Activated naive CD8-positive, alpha-beta T cell treated with anti-CD3 and anti-CD28 coated beads, Interleukin-2, amount 10 ng/mL, durations not matched to agents 7 days and 5 days (primary cell): ENCODE results near the gene COA5. TPM values are rescaled to one million over a fixed set of nuclear protein-coding genes. Genes with fewer than 3 reads are reported as not detected.

Source experiments
- ATAC-seq: fragments of 150-1000 bp; cut with Tn5 transposase; one replicate; pipeline ENCODE4 v1.10.0; 2021; ENCODE audit warnings: low read depth, moderate library complexity
- POLR2A ChIA-PET: fragments of 350-600 bp; sonication (Branson Sonifier 250); formaldehyde crosslinking; loops from one replicate; lab custom pipeline; 2021; ENCODE audit warnings: antibody characterized with exemption; lab: Charles Lee
- DNase-seq: peaks from one replicate; pipeline ENCODE4 v3.0.0; 2021
- H3K27ac Mint-ChIP-seq: one replicate; pipeline ENCODE4 v1.8.0; 2022; ENCODE audit warnings: mild to moderate bottlenecking, mixed read lengths
- H3K27me3 Mint-ChIP-seq: one replicate; pipeline ENCODE4 v1.8.0; 2022; ENCODE audit warnings: mild to moderate bottlenecking, moderate library complexity, mixed read lengths
- H3K36me3 Mint-ChIP-seq: one replicate; pipeline ENCODE4 v1.8.0; 2021; ENCODE audit warnings: mild to moderate bottlenecking, mixed read lengths
- H3K4me1 Mint-ChIP-seq: one replicate; pipeline ENCODE4 v1.8.0; 2021; ENCODE audit warnings: mixed read lengths
- H3K4me3 Mint-ChIP-seq: one replicate; pipeline ENCODE4 v1.8.0; 2022; ENCODE audit warnings: mild to moderate bottlenecking, moderate library complexity, mixed read lengths
- H3K9me3 Mint-ChIP-seq: one replicate; pipeline ENCODE4 v1.8.0; 2021; ENCODE audit warnings: mixed read lengths
- total RNA-seq, 2 experiments: library from RNA; stranded (reverse); gene quantifications; one replicate each; pipeline ENCODE4 v1.2.3, GENCODE V29; 2021

Gene COA5
- total RNA-seq, 2 experiments from 2014 or later: 36.2 to 36.7 TPM

GRCh38 chr2:98563394-98563793 is 44.9 kb downstream of the COA5 start:
- Mint-ChIP-seq H3K27ac (peak overlapping the region; percentile 45), H3K4me1 (peaks cover 39% of the 10 kb centered on the region), H3K4me3 (no peak overlapping the region), H3K36me3 (peaks cover 30% of the 10 kb centered on the region), H3K27me3 (no peaks in the 10 kb centered on the region), H3K9me3 (no peaks in the 10 kb centered on the region)
- POLR2A ChIA-PET: interaction anchor here (0.8 kb wide), 1 partner anchor 12 kb away, joined by 4 read pairs; no protein-coding TSS in a partner anchor
- ATAC-seq: no peak
- DNase-seq: no peak

GRCh38 chr2:98561902-98562695 is 46.2 kb downstream of the COA5 start:
- Mint-ChIP-seq H3K4me1 (peaks cover 48% of the 10 kb centered on the region), H3K36me3 (peaks cover 40% of the 10 kb centered on the region), H3K4me3 (no peak overlapping the region), H3K9me3 (no peaks in the 10 kb centered on the region), H3K27ac (no peak overlapping the region), H3K27me3 (no peaks in the 10 kb centered on the region)
- ATAC-seq (no peak), DNase-seq (no peak)
- POLR2A ChIA-PET: no interaction called here

- ATAC-seq: no peak
- Mint-ChIP-seq H3K9me3 (no peaks in the 10 kb centered on the region), H3K36me3 (peaks cover 40% of the 10 kb centered on the region), H3K27ac (no peak overlapping the region), H3K4me3 (no peak overlapping the region), H3K4me1 (peaks cover 55% of the 10 kb centered on the region), H3K27me3 (no peaks in the 10 kb centered on the region)
- POLR2A ChIA-PET: no interaction called here
- DNase-seq: no peak
Measured at GRCh38 chr2:98561018-98561417, 47.3 kb downstream of the COA5 start.

- H3K27ac Mint-ChIP-seq: peak overlapping the region; percentile 57
- peaks cover 58% of the 10 kb centered on the region for H3K4me1 Mint-ChIP-seq
- ATAC-seq (no peak), DNase-seq (no peak)
- H3K27me3 Mint-ChIP-seq: no peaks in the 10 kb centered on the region
- peaks cover 41% of the 10 kb centered on the region for H3K36me3 Mint-ChIP-seq
- H3K4me3 Mint-ChIP-seq: peak overlapping the region; percentile 43
- H3K9me3 Mint-ChIP-seq: no peaks in the 10 kb centered on the region
- POLR2A ChIA-PET: no interaction called here
Measured at GRCh38 chr2:98560256-98560771, 48.0 kb downstream of the COA5 start.

- DNase-seq: no peak
- Mint-ChIP-seq H3K4me1 (peaks cover 66% of the 10 kb centered on the region), H3K9me3 (no peaks in the 10 kb centered on the region), H3K36me3 (peaks cover 48% of the 10 kb centered on the region), H3K4me3 (peak overlapping the region; percentile 43), H3K27ac (peak overlapping the region; percentile 57), H3K27me3 (no peaks in the 10 kb centered on the region)
- POLR2A ChIA-PET: interaction anchor here (1.4 kb wide), 1 partner anchor 94 kb away, joined by 3 read pairs; no protein-coding TSS in a partner anchor
- ATAC-seq: peak; percentile 73
Measured at GRCh38 chr2:98559581-98559980, 48.7 kb downstream of the COA5 start.

GRCh38 chr2:98558852-98559530 is 49.3 kb downstream of the COA5 start:
- Mint-ChIP-seq H3K9me3 (no peaks in the 10 kb centered on the region), H3K36me3 (peaks cover 49% of the 10 kb centered on the region), H3K4me3 (peak overlapping the region; percentile 43), H3K27ac (peak overlapping the region; percentile 57), H3K27me3 (no peaks in the 10 kb centered on the region), H3K4me1 (peaks cover 67% of the 10 kb centered on the region)
- ATAC-seq (no peak), DNase-seq (no peak)
- POLR2A ChIA-PET: interaction anchor here (1.4 kb wide), 2 partner anchors 12 to 93 kb away, joined by 3 read pairs; no protein-coding TSS in a partner anchor

- Mint-ChIP-seq H3K4me3 (peak overlapping the region; percentile 14), H3K27me3 (no peaks in the 10 kb centered on the region), H3K4me1 (peaks cover 78% of the 10 kb centered on the region), H3K27ac (peak overlapping the region; percentile 5), H3K36me3 (peaks cover 65% of the 10 kb centered on the region), H3K9me3 (no peaks in the 10 kb centered on the region)
- ATAC-seq: no peak
- no peak for DNase-seq
- POLR2A ChIA-PET: interaction anchor here (0.7 to 1.4 kb wide), 2 partner anchors 8 to 92 kb away, joined by 3 read pairs; no protein-coding TSS in a partner anchor
Measured at GRCh38 chr2:98556344-98557033, 51.8 kb downstream of the COA5 start.

- Mint-ChIP-seq H3K9me3 (no peaks in the 10 kb centered on the region), H3K36me3 (peaks cover 67% of the 10 kb centered on the region), H3K4me1 (peaks cover 79% of the 10 kb centered on the region), H3K27me3 (no peaks in the 10 kb centered on the region), H3K27ac (peak overlapping the region; percentile 40), H3K4me3 (no peak overlapping the region)
- ATAC-seq (no peak), DNase-seq (no peak)
- POLR2A ChIA-PET: interaction anchor here (1.4 kb wide), 1 partner anchor 92 kb away, joined by 3 read pairs; no protein-coding TSS in a partner anchor
Measured at GRCh38 chr2:98555696-98556095, 52.6 kb downstream of the COA5 start.

GRCh38 chr2:98554116-98554861 is 54.0 kb downstream of the COA5 start:
- H3K4me3 Mint-ChIP-seq: no peak overlapping the region
- H3K27me3 Mint-ChIP-seq: no peaks in the 10 kb centered on the region
- H3K27ac Mint-ChIP-seq: no peak overlapping the region
- ATAC-seq (no peak), DNase-seq (no peak)
- H3K9me3 Mint-ChIP-seq: no peaks in the 10 kb centered on the region
- H3K36me3 Mint-ChIP-seq: peaks cover 70% of the 10 kb centered on the region
- peaks cover 70% of the 10 kb centered on the region for H3K4me1 Mint-ChIP-seq
- POLR2A ChIA-PET: interaction anchor here (0.6 kb wide), 1 partner anchor 141 kb away, joined by 3 read pairs; no protein-coding TSS in a partner anchor

- Mint-ChIP-seq H3K27ac (peak overlapping the region; percentile 1), H3K9me3 (no peaks in the 10 kb centered on the region), H3K4me3 (no peak overlapping the region), H3K27me3 (no peaks in the 10 kb centered on the region), H3K36me3 (peaks cover 63% of the 10 kb centered on the region), H3K4me1 (peaks cover 67% of the 10 kb centered on the region)
- DNase-seq: no peak
- POLR2A ChIA-PET: no interaction called here
- ATAC-seq: no peak
Measured at GRCh38 chr2:98552499-98553179, 55.7 kb downstream of the COA5 start.

GRCh38 chr2:98551316-98551715 is 57.0 kb downstream of the COA5 start:
- H3K27ac Mint-ChIP-seq: peak overlapping the region; percentile 88
- DNase-seq (peak; percentile 56), ATAC-seq (peak; percentile 52)
- POLR2A ChIA-PET: interaction anchor here (0.6 to 1.1 kb wide), 2 partner anchors 12 to 106 kb away, joined by 3 to 4 read pairs; no protein-coding TSS in a partner anchor
- peaks cover 69% of the 10 kb centered on the region for H3K4me1 Mint-ChIP-seq
- peak overlapping the region; percentile 62 for H3K4me3 Mint-ChIP-seq
- H3K27me3 Mint-ChIP-seq: no peaks in the 10 kb centered on the region
- peaks cover 70% of the 10 kb centered on the region for H3K36me3 Mint-ChIP-seq
- H3K9me3 Mint-ChIP-seq: no peaks in the 10 kb centered on the region

- Mint-ChIP-seq H3K36me3 (peaks cover 70% of the 10 kb centered on the region), H3K4me1 (peaks cover 63% of the 10 kb centered on the region), H3K27ac (peak overlapping the region; percentile 37), H3K4me3 (peak overlapping the region; percentile 35), H3K27me3 (no peaks in the 10 kb centered on the region), H3K9me3 (no peaks in the 10 kb centered on the region)
- ATAC-seq (no peak), DNase-seq (no peak)
- POLR2A ChIA-PET: interaction anchor here (0.7 kb wide), 1 partner anchor 70 kb away, joined by 3 read pairs; no protein-coding TSS in a partner anchor
Measured at GRCh38 chr2:98550165-98550564, 58.1 kb downstream of the COA5 start.
